K562 (cell line): ENCODE results near the gene CLIC3. TPM values are rescaled to one million over a fixed set of nuclear protein-coding genes. Genes with fewer than 3 reads are reported as not detected.

Source experiments
- ATAC-seq: fragments of 200-7000 bp; cut with Tn5 transposase; 3 replicates; pipeline ENCODE4 v1.9.1; 2020; ENCODE audit warnings: moderate library complexity
- BruUV-seq: library from RNA; stranded (reverse); fragments of 400-500 nt; replicated peaks from 2 replicates; lab custom pipeline; 2021; lab: Mats Ljungman, UMichigan
- CTCF ChIA-PET: fragments of 300-600 bp; formaldehyde crosslinking; extraction: SDS; loops from one replicate; lab custom pipeline; 2021; ENCODE audit warnings: low intra/inter-chr PET ratio; lab: Yijun Ruan, JAX
- POLR2A ChIA-PET: fragments of 300-600, 350-650 bp; sonication (Branson Sonifier 250); formaldehyde crosslinking; extraction: SDS; loops from one replicate; lab custom pipeline; 2021; ENCODE audit warnings: antibody characterized with exemption, inconsistent platforms; lab: Yijun Ruan, JAX
- DNase-seq, 4 experiments: peaks; one replicate each; pipeline versions ENCODE4 v3.0.0 to v3.0.0-alpha.2; 2011 to 2018; ENCODE audit warnings: low spot score in 3 of 4, mixed read lengths in 3 of 4; ENCODE audit errors: extremely low read depth in 1 of 4
- FAIRE-seq: peaks from 2 replicates; lab custom pipeline; 2011; peaks lifted over from hg19 to GRCh38; lab: Jason Lieb, UNC
- H2AFZ ChIP-seq: 2 replicates; pipeline ENCODE4 v1.6.0; 2011; ENCODE audit warnings: low read depth, low read length, control low read depth, inconsistent platforms
- H3K27ac ChIP-seq: fragments of 200-600 bp; 3 replicates; pipeline ENCODE4 v1.8.0; 2011; ENCODE audit warnings: low read depth, mild to moderate bottlenecking, control low read depth, inconsistent platforms, low read length, moderate library complexity, mixed read lengths; ENCODE audit errors: extremely low read depth
- H3K27me3 ChIP-seq, 2 experiments: fragments of 300-600 bp in 1 of 2; 2 replicates in 1 of 2; 3 replicates in 1 of 2; pipeline versions ENCODE4 v1.6.0 to v1.8.0; 2011; ENCODE audit warnings: inconsistent platforms in 2 of 2, low read length in 2 of 2, mild to moderate bottlenecking in 1 of 2, mixed read lengths in 1 of 2, moderate library complexity in 1 of 2; ENCODE audit not compliant: control insufficient read depth in 2 of 2, insufficient read depth in 2 of 2
- H3K36me3 ChIP-seq: fragments of 300-600 bp; 3 replicates; pipeline ENCODE4 v1.8.0; 2011; ENCODE audit warnings: mild to moderate bottlenecking, low read length, inconsistent platforms; ENCODE audit not compliant: control insufficient read depth, insufficient read depth
- H3K4me1 ChIP-seq, 2 experiments: fragments of 200-600 bp in 1 of 2; replicated peaks in 1 of 2; 2 replicates in 1 of 2; 3 replicates in 1 of 2; pipeline versions ENCODE4 v1.5.1 to v1.8.0; 2011; ENCODE audit warnings: inconsistent platforms in 2 of 2, low read length in 2 of 2, mild to moderate bottlenecking in 1 of 2, mixed read lengths in 1 of 2, moderate library complexity in 1 of 2; ENCODE audit not compliant: control insufficient read depth in 2 of 2, insufficient read depth in 2 of 2
- H3K4me2 ChIP-seq: 2 replicates; pipeline ENCODE4 v1.6.1; 2011; ENCODE audit warnings: low read length, control low read depth, inconsistent platforms, mixed read lengths; ENCODE audit not compliant: insufficient read depth
- H3K4me3 ChIP-seq: fragments of 200-600 bp; sonication (generic), shearing (Covaris generic); 2 replicates; pipeline ENCODE4 v1.5.1; 2016; ENCODE audit warnings: control low read depth, inconsistent platforms
- H3K79me2 ChIP-seq: fragments of 200-600 bp; 3 replicates; pipeline ENCODE4 v1.8.0; 2011; ENCODE audit warnings: low read length, inconsistent platforms; ENCODE audit not compliant: control insufficient read depth, insufficient read depth
- H3K9ac ChIP-seq, 2 experiments: 2 replicates each; pipeline versions ENCODE4 v1.6.0 to v1.6.1; 2011; ENCODE audit warnings: low read depth in 2 of 2, low read length in 2 of 2, control low read depth in 1 of 2, inconsistent platforms in 1 of 2, mild to moderate bottlenecking in 1 of 2, mixed read lengths in 1 of 2; ENCODE audit not compliant: insufficient read depth in 1 of 2
- H3K9me1 ChIP-seq: one replicate; pipeline ENCODE4 v1.6.0; 2011; ENCODE audit warnings: inconsistent platforms, mild to moderate bottlenecking, low read length, moderate library complexity; ENCODE audit not compliant: control insufficient read depth, insufficient read depth
- H3K9me3 ChIP-seq: replicated peaks from 2 replicates; pipeline ENCODE4 v1.5.1; 2011; ENCODE audit warnings: low read depth, low read length, inconsistent platforms; ENCODE audit not compliant: control insufficient read depth, insufficient read depth
- H4K20me1 ChIP-seq: replicated peaks from 2 replicates; pipeline ENCODE4 v1.6.1; 2011; ENCODE audit warnings: low read length, inconsistent platforms, mixed read lengths; ENCODE audit not compliant: control insufficient read depth, insufficient read depth
- ATF3 ChIP-seq, 2 experiments: fragments of 450-650 bp in 1 of 2; sonication (generic) in 1 of 2; formaldehyde crosslinking in 1 of 2; IDR thresholded peaks in 1 of 2; conservative IDR thresholded peaks in 1 of 2; 2 replicates each; pipeline versions ENCODE4 v1.6.1 to v1.8.1; 2016 to 2023; ENCODE audit warnings: mild to moderate bottlenecking in 2 of 2, moderate library complexity in 2 of 2, inconsistent platforms in 1 of 2, missing genetic modification reagents in 1 of 2
- PURB ChIP-seq: sonication (generic); formaldehyde crosslinking; IDR thresholded peaks from 2 replicates; pipeline ENCODE4 v1.9.0; 2021; ENCODE audit warnings: low read depth, mild to moderate bottlenecking, missing genetic modification reagents
- ZBTB8A ChIP-seq: fragments of 450-650 bp; IDR thresholded peaks from 2 replicates; pipeline ENCODE4 v1.6.1; 2018; ENCODE audit warnings: mild to moderate bottlenecking, moderate library complexity; ENCODE audit not compliant: partially characterized antibody
- ZNF766 ChIP-seq: fragments of 200-800 bp; sonication (Bioruptor generic); conservative IDR thresholded peaks from 2 replicates; pipeline ENCODE4 v1.6.1; 2016; ENCODE audit warnings: missing genetic modification characterization, missing compliant biosample characterization
- WGBS: fragments of 100-300 bp; shearing (Covaris generic); methylation state at CpG from one replicate; pipeline ENCODE4 v1.1.6; 2016; ENCODE audit warnings: low coverage, mixed read lengths; ENCODE audit not compliant: insufficient coverage; ENCODE audit errors: missing lambda C conversion rate; 5-methylcytosine and 5-hydroxymethylcytosine counted together
- in situ Hi-C: fragments of 300-500 bp; cut with MboI; formaldehyde crosslinking; loops from 4 replicates; pipeline ENCODE4 v1.15.0; 2018; ENCODE audit warnings: inconsistent platforms, mixed read lengths
- intact Hi-C: fragments of 100-400 bp; cut with micrococcal nuclease; formaldehyde crosslinking; loops from 2 replicates; pipeline ENCODE4 v1.14.2; 2022
- polyA plus RNA-seq, 8 experiments: library from polyadenylated mRNA; depleted of rRNA in 4 of 8; stranded (reverse) in 5 of 8; unstranded in 3 of 8; fragments of >200 nt; fragmentation: Nextera tagmentation in 2 of 8; fragmentation: Illumina TruSeq in 1 of 8; extraction: Ambion mirVana in 2 of 8; extraction: Trizol in 1 of 8; gene quantifications; 2 replicates each; pipeline versions ENCODE4 v1.2.1 to v1.2.3, GENCODE V29; 2011 to 2014; ENCODE audit warnings: inconsistent platforms in 1 of 8, missing spikeins in 1 of 8
- total RNA-seq, 7 experiments: library from RNA; depleted of rRNA in 6 of 7; stranded (reverse); fragments of >200 nt in 6 of 7; fragmentation: Illumina TruSeq in 2 of 7; extraction: Trizol in 2 of 7; gene quantifications; 2 replicates each; pipeline versions ENCODE4 v1.2.1 to v1.2.3, GENCODE V29; 2011 to 2021; ENCODE audit warnings: low replicate concordance in 1 of 7

The CLIC3 gene
- total and polyA plus RNA-seq, 9 of the 15 experiments (the other 6 are each of a cell fraction or from before 2014, with no cell fraction given) = 0.27 to 0.29 TPM; not detected in 7

DNA sequence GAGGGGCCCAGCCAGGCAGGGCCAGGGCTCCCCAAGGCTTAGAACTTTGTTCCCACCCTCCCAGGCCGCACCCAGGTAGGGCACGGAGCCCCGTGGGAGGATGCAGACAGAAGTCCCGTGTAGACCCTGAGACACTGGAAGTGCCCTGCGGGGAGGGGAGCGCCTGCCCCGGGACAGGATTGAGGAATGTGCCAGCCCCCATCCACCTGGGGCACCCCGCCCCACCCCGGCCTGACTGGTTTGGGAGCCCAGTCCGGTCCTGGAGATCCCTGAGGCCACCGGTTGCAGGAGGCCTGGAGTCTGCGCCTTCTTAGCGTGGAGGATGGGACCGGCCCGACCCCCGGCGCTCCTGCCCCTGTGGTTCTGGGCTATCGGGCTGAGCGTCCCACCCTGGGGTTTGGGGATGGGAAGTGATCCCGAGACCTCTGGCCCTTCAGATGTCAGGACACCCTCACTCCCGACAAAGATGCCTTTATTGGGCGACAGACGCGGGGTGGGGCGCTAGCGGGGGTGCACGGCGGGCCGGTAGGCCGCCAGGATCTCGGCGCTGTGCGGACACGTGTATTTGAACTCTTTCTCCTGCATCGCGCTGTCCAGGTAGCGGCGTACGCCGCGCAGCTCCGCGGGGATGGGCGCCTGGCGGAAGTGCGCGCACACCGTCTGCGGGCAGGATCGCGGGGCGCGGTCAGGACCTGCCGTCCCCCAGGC is 2.0 kb downstream of the CLIC3 start:
- peaks cover 18% of the 10 kb centered on the region for H3K79me2 ChIP-seq
- ATAC-seq = no peak
- DNase-seq = no peak
- H4K20me1 ChIP-seq = no peaks in the 10 kb centered on the region
- H3K4me1 ChIP-seq = peaks cover 30 to 75% of the 10 kb centered on the region in 2 experiments
- CTCF ChIA-PET = no interaction called here
- no peak for FAIRE-seq
- no peak overlapping the region; a peak in 1 of 4 replicates for H3K9ac ChIP-seq
- in situ Hi-C loops = no loop called here
- no peaks in the 10 kb centered on the region for H3K27me3 ChIP-seq
- H3K4me3 ChIP-seq = no peak overlapping the region
- no TSS peak for BruUV-seq
- intact Hi-C loops = loop anchor here (5.0 kb wide), 1 partner anchor 47 kb away; the partner anchor contains the start of gene C8G
- H3K4me2 ChIP-seq = no peak overlapping the region
- no peaks in the 10 kb centered on the region for H3K9me1 ChIP-seq
- TF ChIP-seq PURB (CRISPR knock-in tag) (no peak), ZBTB8A (no peak), ATF3 (IDR thresholded peaks at IDR 0.05) (peak; percentile 9; the same call in 1 of the 2 replicates), ATF3 (CRISPR knock-in tag; conservative IDR thresholded peaks at IDR 0.05) (no peak), ZNF766 (CRISPR knock-in tag) (no peak)
- WGBS = over 99% methylated on average over 33 of the region's 54 CpGs
- H3K36me3 ChIP-seq = peaks cover 22% of the 10 kb centered on the region; the same call in 1 of the 3 replicates
- peaks cover 6% of the 10 kb centered on the region for H3K9me3 ChIP-seq
- H3K27ac ChIP-seq = no peak overlapping the region
- no peak overlapping the region for H2AFZ ChIP-seq
- POLR2A ChIA-PET = no interaction called here
